ENCODE results near the gene FOXP4. TPM values are rescaled to one million over a fixed set of nuclear protein-coding genes. Genes with fewer than 3 reads are reported as not detected.
A peak's percentile ranks its signal among the peaks of the same experiment; 100 is the strongest.

The FOXP4 gene
- total RNA-seq, 1 experiment from 2014 or later = 10.7 TPM

DNA sequence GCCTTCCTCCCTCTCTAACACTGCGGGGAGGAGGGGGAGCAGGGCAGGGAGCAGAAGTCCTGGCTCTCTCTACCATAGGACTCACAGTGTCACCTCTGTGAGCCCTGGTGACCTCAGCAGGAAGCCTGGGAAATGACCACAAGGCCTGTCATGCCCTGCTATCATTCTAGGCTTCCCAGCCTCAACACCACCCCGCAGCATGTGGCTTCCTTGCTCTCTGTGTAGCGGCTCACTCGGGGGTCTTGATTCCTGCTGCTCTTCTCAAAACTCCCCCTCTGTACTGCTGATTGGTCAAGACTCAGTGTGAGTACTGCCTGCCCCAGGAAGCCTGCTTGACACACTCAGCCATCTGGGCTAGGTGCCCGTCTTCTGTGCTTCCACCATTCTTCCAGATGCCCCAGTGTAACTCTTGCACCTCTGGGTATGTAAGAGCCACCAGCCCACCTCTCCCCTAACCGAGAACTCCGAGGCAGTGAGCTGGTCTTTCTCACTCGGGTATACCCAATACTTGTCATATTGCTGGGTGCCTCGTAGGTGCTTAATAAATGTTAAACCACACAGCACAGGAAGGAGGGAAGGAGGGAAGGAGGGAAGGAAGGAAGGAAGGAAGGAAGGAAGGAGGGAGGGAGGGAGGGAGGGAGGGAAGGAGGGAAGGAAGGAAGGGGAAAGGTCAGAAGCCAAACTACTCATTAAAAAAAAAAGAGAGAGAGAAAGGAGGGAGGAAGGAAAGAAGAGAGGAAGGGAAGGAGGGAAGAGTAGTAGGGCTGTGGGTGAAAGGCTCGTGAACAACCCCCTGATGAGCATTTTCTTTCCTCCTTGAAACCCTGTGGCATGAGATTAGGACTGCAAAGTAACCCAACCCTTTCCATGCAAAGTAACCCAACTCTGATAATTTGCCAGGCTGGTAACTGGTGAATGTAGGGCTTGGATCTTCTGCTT is 97.0 kb downstream of the FOXP4 start:
- DNase-seq = no peak
- H3K4me3 ChIP-seq (ENCODE audit: insufficient read depth, low read depth, low read length) = no peak overlapping the region
- H3K27me3 ChIP-seq (ENCODE audit: control insufficient read depth, insufficient read depth, low read length) = peaks cover 7% of the 10 kb centered on the region; the same call in 1 of the 2 replicates
- H3K36me3 ChIP-seq (replicated peaks; ENCODE audit: control insufficient read depth, insufficient read depth, low read length) = peaks cover 1% of the 10 kb centered on the region; the same call in 1 of the 2 replicates

GRCh38 chr6:41643899-41644269 is 97.7 kb downstream of the FOXP4 start:
- no peak for DNase-seq
- H3K27me3 ChIP-seq (ENCODE audit: control insufficient read depth, insufficient read depth, low read length) = peaks cover 7% of the 10 kb centered on the region; the same call in 1 of the 2 replicates
- peaks cover 2% of the 10 kb centered on the region for H3K36me3 ChIP-seq (replicated peaks; ENCODE audit: control insufficient read depth, insufficient read depth, low read length)
- H3K4me3 ChIP-seq (ENCODE audit: insufficient read depth, low read depth, low read length) = no peak overlapping the region

DNA sequence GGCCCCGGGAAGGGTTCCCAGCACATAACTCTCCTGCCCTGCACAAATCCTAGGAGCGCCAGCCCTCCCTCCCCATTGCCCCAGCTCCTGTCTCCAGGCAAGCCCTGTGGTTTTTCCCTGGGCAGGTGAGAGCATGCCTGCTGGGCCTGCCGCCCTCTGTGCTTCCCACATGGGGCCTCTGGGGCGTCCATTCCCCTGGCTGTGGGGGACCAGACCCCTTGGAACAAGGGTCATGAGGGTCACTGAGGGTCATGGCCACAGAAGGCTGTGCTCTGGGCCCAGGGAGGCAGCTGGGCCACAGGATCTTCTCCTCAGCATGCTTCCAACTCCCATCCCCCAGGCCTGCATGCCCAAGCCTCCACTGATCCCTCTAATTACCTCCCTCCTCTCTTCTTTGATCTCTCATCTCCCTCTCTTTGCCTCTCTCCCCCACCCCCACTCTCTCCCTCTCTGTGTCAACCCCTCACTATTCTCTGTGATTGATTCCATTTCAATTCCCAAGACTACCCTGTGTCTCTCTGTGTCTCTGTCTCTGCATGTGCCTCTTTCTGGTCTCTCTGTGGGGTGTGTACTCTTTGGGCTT is 98.2 kb downstream of the FOXP4 start:
- H3K4me3 ChIP-seq (ENCODE audit: insufficient read depth, low read depth, low read length) = no peak overlapping the region
- H3K27me3 ChIP-seq (ENCODE audit: control insufficient read depth, insufficient read depth, low read length) = peaks cover 6% of the 10 kb centered on the region; the same call in 1 of the 2 replicates
- peaks cover 4% of the 10 kb centered on the region for H3K36me3 ChIP-seq (replicated peaks; ENCODE audit: control insufficient read depth, insufficient read depth, low read length)
- DNase-seq = peak; percentile 75

DNA sequence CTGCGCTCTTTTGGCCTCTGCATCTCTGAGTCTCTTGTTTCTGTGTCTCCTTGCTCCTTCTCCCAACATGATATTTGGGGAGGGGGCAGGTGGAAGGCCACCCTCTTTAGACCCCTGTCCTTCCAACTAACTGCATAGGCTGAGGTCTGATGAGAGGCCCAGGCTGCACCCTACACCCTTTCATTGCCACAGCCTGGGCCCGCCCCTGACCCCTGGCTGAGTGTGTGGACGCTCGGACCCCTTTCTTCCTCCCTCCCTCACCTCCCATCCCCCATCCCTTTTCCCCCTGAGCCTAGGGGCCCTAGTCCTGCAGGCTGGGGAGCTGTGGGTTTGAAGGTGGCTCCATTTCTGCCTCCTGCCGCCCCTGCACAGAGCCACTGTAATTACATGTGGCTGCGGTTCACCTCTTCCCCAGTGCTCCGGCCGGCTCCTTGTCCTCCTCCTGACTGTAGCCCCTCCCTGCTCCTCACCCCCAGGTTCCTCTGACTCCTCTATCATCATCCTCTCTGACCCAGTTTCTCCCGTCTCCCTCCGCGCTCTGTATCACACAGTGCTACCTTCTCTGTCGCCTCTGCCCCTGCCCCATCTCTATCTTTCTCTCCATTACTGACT is 98.9 kb downstream of the FOXP4 start:
- DNase-seq = peak; percentile 79
- Histone ChIP-seq H3K27me3 (ENCODE audit: control insufficient read depth, insufficient read depth, low read length) (no peaks in the 10 kb centered on the region; the same call in 1 of the 2 replicates), H3K36me3 (replicated peaks; ENCODE audit: control insufficient read depth, insufficient read depth, low read length) (peaks cover 4% of the 10 kb centered on the region), H3K4me3 (ENCODE audit: insufficient read depth, low read depth, low read length) (no peak overlapping the region)

DNA sequence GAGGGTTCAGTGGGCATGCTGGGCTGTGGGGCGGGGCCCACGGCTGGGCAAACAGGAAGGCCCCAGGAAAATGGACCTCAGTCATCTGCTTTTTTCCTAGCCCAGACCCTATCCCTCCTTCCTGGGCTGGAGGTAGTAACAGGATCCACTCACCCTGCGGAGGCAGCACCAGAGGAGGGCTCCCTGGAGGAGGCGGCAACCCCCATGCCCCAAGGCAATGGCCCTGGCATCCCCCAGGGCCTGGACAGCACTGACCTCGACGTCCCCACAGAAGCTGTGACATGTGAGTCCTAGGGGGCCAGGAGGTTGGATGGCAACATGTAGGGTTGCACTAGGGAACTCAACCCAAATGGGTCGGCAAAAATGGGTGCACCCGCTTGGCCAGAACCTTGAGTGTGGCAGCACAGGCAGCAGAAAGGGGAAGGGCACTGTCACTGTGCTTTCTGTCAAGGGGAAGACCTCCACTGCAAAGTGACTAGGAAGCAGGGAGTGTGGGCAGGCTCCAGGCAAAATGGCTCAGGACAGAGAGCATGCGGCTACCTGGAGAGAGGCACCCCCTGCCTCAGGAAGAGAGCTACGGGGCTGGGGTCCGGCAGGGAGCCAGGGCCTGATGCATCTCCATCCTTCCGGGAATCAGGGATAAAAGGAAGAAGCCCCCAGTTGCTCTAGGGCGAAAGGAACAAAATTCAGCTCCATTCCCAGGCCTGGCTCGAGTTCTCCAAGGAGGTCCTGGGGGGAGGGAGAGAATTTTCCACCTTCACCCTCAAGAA is 100.0 kb downstream of the FOXP4 start:
- H3K4me3 ChIP-seq (ENCODE audit: insufficient read depth, low read depth, low read length) = no peak overlapping the region
- peaks cover 4% of the 10 kb centered on the region for H3K36me3 ChIP-seq (replicated peaks; ENCODE audit: control insufficient read depth, insufficient read depth, low read length)
- H3K27me3 ChIP-seq (ENCODE audit: control insufficient read depth, insufficient read depth, low read length) = no peaks in the 10 kb centered on the region; the same call in 1 of the 2 replicates
- DNase-seq = peak; percentile 56

GRCh38 chr6:41647061-41647511 is 100.9 kb downstream of the FOXP4 start:
- no peak overlapping the region for H3K4me3 ChIP-seq (ENCODE audit: insufficient read depth, low read depth, low read length)
- H3K27me3 ChIP-seq (ENCODE audit: control insufficient read depth, insufficient read depth, low read length) = no peaks in the 10 kb centered on the region; the same call in 1 of the 2 replicates
- peaks cover 6% of the 10 kb centered on the region for H3K36me3 ChIP-seq (replicated peaks; ENCODE audit: control insufficient read depth, insufficient read depth, low read length)
- no peak for DNase-seq

- H3K4me3 ChIP-seq (ENCODE audit: insufficient read depth, low read depth, low read length) = no peak overlapping the region
- H3K27me3 ChIP-seq (ENCODE audit: control insufficient read depth, insufficient read depth, low read length) = no peaks in the 10 kb centered on the region; the same call in 1 of the 2 replicates
Observed at GRCh38 chr6:41648070-41648585, 101.9 kb downstream of the FOXP4 start.

DNA sequence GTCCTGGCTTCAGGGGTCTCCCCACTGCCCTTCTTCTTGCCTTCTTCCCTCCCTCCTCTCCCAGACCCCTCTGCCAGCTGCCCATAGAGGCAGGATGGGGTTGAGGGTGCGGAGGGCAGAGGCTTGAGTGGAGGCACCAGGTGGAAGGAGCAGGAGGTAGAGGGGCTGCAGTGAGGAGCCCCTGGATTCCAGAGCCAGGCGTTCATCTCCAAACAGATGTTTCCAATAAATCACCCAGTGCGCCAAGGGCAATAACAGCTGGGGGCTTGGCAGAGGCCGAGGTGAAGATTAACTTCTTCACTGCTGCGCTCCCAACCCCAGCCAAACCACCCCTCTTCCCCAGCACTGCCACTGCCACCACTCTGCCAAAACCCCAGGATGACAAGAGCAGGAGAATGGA is 102.7 kb downstream of the FOXP4 start:
- H3K36me3 ChIP-seq (replicated peaks; ENCODE audit: control insufficient read depth, insufficient read depth, low read length) = peaks cover 6% of the 10 kb centered on the region
- no peaks in the 10 kb centered on the region for H3K27me3 ChIP-seq (ENCODE audit: control insufficient read depth, insufficient read depth, low read length)
- DNase-seq = no peak
- H3K4me3 ChIP-seq (ENCODE audit: insufficient read depth, low read depth, low read length) = no peak overlapping the region

More at GRCh38 chr6:41648070-41648585, 101.9 kb downstream of the FOXP4 start:
- H3K36me3 ChIP-seq (replicated peaks; ENCODE audit: control insufficient read depth, insufficient read depth, low read length) = peaks cover 6% of the 10 kb centered on the region
- no peak for DNase-seq

- Histone ChIP-seq H3K27me3 (ENCODE audit: control insufficient read depth, insufficient read depth, low read length) (no peaks in the 10 kb centered on the region), H3K36me3 (replicated peaks; ENCODE audit: control insufficient read depth, insufficient read depth, low read length) (peaks cover 6% of the 10 kb centered on the region), H3K4me3 (ENCODE audit: insufficient read depth, low read depth, low read length) (no peak overlapping the region)
- DNase-seq = peak; percentile 28
Observed at GRCh38 chr6:41649596-41649995, 103.4 kb downstream of the FOXP4 start.

GRCh38 chr6:41650120-41650519 is 103.9 kb downstream of the FOXP4 start:
- no peak overlapping the region for H3K4me3 ChIP-seq (ENCODE audit: insufficient read depth, low read depth, low read length)
- peaks cover 6% of the 10 kb centered on the region for H3K36me3 ChIP-seq (replicated peaks; ENCODE audit: control insufficient read depth, insufficient read depth, low read length)
- DNase-seq = no peak
- H3K27me3 ChIP-seq (ENCODE audit: control insufficient read depth, insufficient read depth, low read length) = no peaks in the 10 kb centered on the region

- peaks cover 6% of the 10 kb centered on the region for H3K36me3 ChIP-seq (replicated peaks; ENCODE audit: control insufficient read depth, insufficient read depth, low read length)
- H3K4me3 ChIP-seq (ENCODE audit: insufficient read depth, low read depth, low read length) = no peak overlapping the region
Observed at GRCh38 chr6:41651246-41651961, 105.2 kb downstream of the FOXP4 start.

More at GRCh38 chr6:41651246-41651961, 105.2 kb downstream of the FOXP4 start:
- peak; percentile 48 for DNase-seq
- H3K27me3 ChIP-seq (ENCODE audit: control insufficient read depth, insufficient read depth, low read length) = no peaks in the 10 kb centered on the region

Measured in H7 (cell line).